Hepatocyte (in vitro differentiated cells): ENCODE measurements around the gene NIPAL3. TPM values are rescaled to one million over a fixed set of nuclear protein-coding genes. Genes with fewer than 3 reads are reported as not detected.

Experiments used
- DNase-seq: peaks from one replicate; pipeline ENCODE4 v3.0.0-alpha.2; 2016; ENCODE audit warnings: low spot score
- H2AFZ ChIP-seq: fragments of 200-600 bp; sonication (generic); 2 replicates; pipeline ENCODE4 v1.6.0; 2016; ENCODE audit warnings: antibody characterized with exemption, mild to moderate bottlenecking
- H3K27ac ChIP-seq: fragments of 200-600 bp; sonication (generic); 2 replicates; pipeline ENCODE4 v1.5.1; 2016; ENCODE audit warnings: mild to moderate bottlenecking
- H3K27me3 ChIP-seq: fragments of 200-600 bp; sonication (generic); 2 replicates; pipeline ENCODE4 v1.6.1; 2016
- H3K36me3 ChIP-seq: fragments of 200-600 bp; sonication (generic); replicated peaks from 2 replicates; pipeline ENCODE4 v1.5.1; 2016; ENCODE audit warnings: low read depth; ENCODE audit not compliant: insufficient read depth
- H3K4me1 ChIP-seq: fragments of 200-600 bp; sonication (generic); 2 replicates; pipeline ENCODE4 v1.5.1; 2016; ENCODE audit warnings: mild to moderate bottlenecking, moderate library complexity; ENCODE audit not compliant: insufficient read depth
- H3K4me2 ChIP-seq: fragments of 200-600 bp; sonication (generic); 2 replicates; pipeline ENCODE4 v1.6.0; 2016
- H3K4me3 ChIP-seq: fragments of 200-600 bp; sonication (generic); 2 replicates; pipeline ENCODE4 v1.5.1; 2016; ENCODE audit warnings: mild to moderate bottlenecking
- H3K79me2 ChIP-seq: fragments of 200-600 bp; sonication (generic); 2 replicates; pipeline ENCODE4 v1.6.0; 2017; ENCODE audit warnings: mild to moderate bottlenecking
- H3K9me2 ChIP-seq: fragments of 200-600 bp; sonication (generic); replicated peaks from 2 replicates; pipeline ENCODE4 v1.6.0; 2017; ENCODE audit warnings: mild to moderate bottlenecking; ENCODE audit not compliant: insufficient read depth
- H3K9me3 ChIP-seq: fragments of 200-600 bp; sonication (generic); 2 replicates; pipeline ENCODE4 v1.5.1; 2016; ENCODE audit warnings: low read depth, mild to moderate bottlenecking
- H4K20me1 ChIP-seq: fragments of 200-600 bp; sonication (generic); 2 replicates; pipeline ENCODE4 v1.6.0; 2016; ENCODE audit warnings: mild to moderate bottlenecking; ENCODE audit not compliant: insufficient read depth, poor library complexity, severe bottlenecking
- CTCF ChIP-seq: fragments of 200-600 bp; sonication (generic); IDR thresholded peaks from 2 replicates; pipeline ENCODE4 v1.5.1; 2016; ENCODE audit warnings: antibody characterized with exemption, mild to moderate bottlenecking; ENCODE audit not compliant: poor library complexity
- EZH2 ChIP-seq: fragments of 200-600 bp; sonication (generic); IDR thresholded peaks from 2 replicates; pipeline ENCODE4 v1.6.1; 2016; ENCODE audit warnings: antibody characterized with exemption, mild to moderate bottlenecking, borderline replicate concordance
- EZH2phosphoT487 ChIP-seq: fragments of 200-600 bp; sonication (generic); IDR thresholded peaks from one replicate; pipeline ENCODE4 v1.6.1; 2018; ENCODE audit warnings: antibody characterized with exemption, mild to moderate bottlenecking, low read depth, moderate library complexity; ENCODE audit not compliant: unreplicated experiment, severe bottlenecking
- WGBS: methylation state at CpG from one replicate; pipeline ENCODE4 v1.1.6; 2016; ENCODE audit warnings: low lambda C conversion rate; ENCODE audit errors: missing lambda C conversion rate; 5-methylcytosine and 5-hydroxymethylcytosine counted together
- polyA plus RNA-seq: library from polyadenylated mRNA; unstranded; fragments of >200 nt; fragmentation: Nextera tagmentation; extraction: Ambion mirVana; gene quantifications from 2 replicates; pipeline ENCODE4 v1.2.1, GENCODE V29; 2016
- total RNA-seq: library from RNA; depleted of rRNA; stranded (reverse); fragments of >200 nt; gene quantifications from 2 replicates; pipeline ENCODE4 v1.2.3, GENCODE V29; 2014

Gene NIPAL3
- total and polyA plus RNA-seq, 2 experiments from 2014 or later: 26.6 to 27.3 TPM

DNA sequence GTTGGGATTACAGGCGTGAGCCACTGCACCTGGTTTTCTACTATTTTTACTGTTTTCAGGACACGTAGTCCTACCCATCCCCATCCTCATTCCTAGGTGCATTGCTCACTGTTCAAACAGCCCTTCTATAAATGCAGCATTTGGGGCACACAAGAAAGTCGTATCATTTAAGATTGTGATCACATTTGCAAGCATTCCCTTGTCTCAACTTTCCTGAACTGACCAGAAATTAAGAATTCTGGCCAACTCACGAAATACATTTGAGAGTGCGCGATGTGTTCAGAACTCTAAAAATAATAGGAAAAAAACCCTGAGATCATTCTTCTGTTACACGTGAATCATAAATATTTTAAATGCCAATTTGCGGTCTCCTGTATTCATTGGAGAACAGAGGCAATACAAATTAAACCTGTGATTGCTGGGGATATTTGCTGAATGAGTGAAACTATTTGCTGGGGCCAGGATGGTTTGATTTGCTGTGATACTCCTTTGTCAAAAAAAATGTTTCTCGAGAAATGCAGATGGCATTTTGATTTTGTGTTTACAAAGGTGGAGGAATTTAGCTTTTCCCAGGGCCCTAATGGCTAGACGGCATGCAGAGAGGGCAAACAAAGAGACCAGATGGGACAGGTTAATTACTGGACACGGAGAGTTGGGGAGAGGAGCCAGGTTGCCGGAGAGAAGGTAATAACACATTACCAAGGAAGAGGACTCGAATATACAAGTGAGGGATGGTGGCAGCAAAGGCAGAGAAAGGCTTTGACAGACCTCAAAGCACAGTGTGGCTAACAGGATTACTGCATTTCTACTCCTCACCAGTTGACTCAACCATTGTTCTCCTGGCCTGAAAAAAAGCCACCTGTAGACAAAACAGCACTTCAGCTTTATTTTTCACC lies 40.5 kb upstream of the NIPAL3 start:
- WGBS: 49% methylated on average over 13 of the region's 13 CpGs
- H4K20me1 ChIP-seq: no peaks in the 10 kb centered on the region
- TF ChIP-seq EZH2phosphoT487 (no peak), EZH2 (no peak)

GRCh38 chr1:24379733-24380315 lies 35.8 kb upstream of the NIPAL3 start:
- no peak for DNase-seq

More for the DNA sequence above, 40.5 kb upstream of the NIPAL3 start:
- H3K4me1 ChIP-seq: no peaks in the 10 kb centered on the region
- no peaks in the 10 kb centered on the region for H3K9me2 ChIP-seq
- H3K36me3 ChIP-seq: no peaks in the 10 kb centered on the region
- H3K4me2 ChIP-seq: peak overlapping the region; percentile 3
- H3K79me2 ChIP-seq: no peaks in the 10 kb centered on the region
- H3K4me3 ChIP-seq: no peak overlapping the region
- no peak overlapping the region for H2AFZ ChIP-seq
- no peaks in the 10 kb centered on the region for H3K27me3 ChIP-seq
- peak overlapping the region; percentile 66 for H3K27ac ChIP-seq
- no peaks in the 10 kb centered on the region for H3K9me3 ChIP-seq
- no peak for DNase-seq

GRCh38 chr1:24380508-24380907 lies 35.1 kb upstream of the NIPAL3 start:
- no peak overlapping the region for H2AFZ ChIP-seq
- 90% methylated on average over 5 of the region's 5 CpGs for WGBS
- no peak for DNase-seq
- peaks cover 4% of the 10 kb centered on the region for H3K4me1 ChIP-seq
- TF ChIP-seq CTCF (no peak), EZH2phosphoT487 (no peak), EZH2 (no peak)
- no peak overlapping the region for H3K4me3 ChIP-seq
- H3K27me3 ChIP-seq: no peaks in the 10 kb centered on the region
- no peak overlapping the region for H3K4me2 ChIP-seq
- H3K36me3 ChIP-seq: no peaks in the 10 kb centered on the region
- H4K20me1 ChIP-seq: no peaks in the 10 kb centered on the region
- no peaks in the 10 kb centered on the region for H3K79me2 ChIP-seq
- H3K9me3 ChIP-seq: no peaks in the 10 kb centered on the region
- no peak overlapping the region for H3K27ac ChIP-seq
- no peaks in the 10 kb centered on the region for H3K9me2 ChIP-seq

More at GRCh38 chr1:24379733-24380315, 35.8 kb upstream of the NIPAL3 start:
- no peaks in the 10 kb centered on the region for H3K79me2 ChIP-seq
- H3K9me2 ChIP-seq: no peaks in the 10 kb centered on the region
- no peak overlapping the region for H3K4me3 ChIP-seq
- H3K27ac ChIP-seq: no peak overlapping the region
- H2AFZ ChIP-seq: no peak overlapping the region
- H3K27me3 ChIP-seq: no peaks in the 10 kb centered on the region
- no peaks in the 10 kb centered on the region for H3K9me3 ChIP-seq
- H3K4me1 ChIP-seq: peaks cover 4% of the 10 kb centered on the region
- TF ChIP-seq CTCF: no peak
- H4K20me1 ChIP-seq: no peaks in the 10 kb centered on the region
- WGBS: 79% methylated on average over 8 of the region's 8 CpGs
- H3K4me2 ChIP-seq: no peak overlapping the region
- no peaks in the 10 kb centered on the region for H3K36me3 ChIP-seq

- Histone ChIP-seq H3K27me3 (no peaks in the 10 kb centered on the region), H3K36me3 (no peaks in the 10 kb centered on the region), H3K4me3 (no peak overlapping the region), H3K27ac (no peak overlapping the region), H4K20me1 (no peaks in the 10 kb centered on the region), H3K4me1 (peaks cover 4% of the 10 kb centered on the region), H3K4me2 (no peak overlapping the region), H2AFZ (no peak overlapping the region), H3K9me3 (no peaks in the 10 kb centered on the region), H3K79me2 (no peaks in the 10 kb centered on the region), H3K9me2 (no peaks in the 10 kb centered on the region)
- DNase-seq: no peak
- TF ChIP-seq CTCF (no peak), EZH2 (no peak), EZH2phosphoT487 (no peak)
- WGBS: 90% methylated on average over 2 of the region's 2 CpGs
Measured at GRCh38 chr1:24381256-24381655, 34.3 kb upstream of the NIPAL3 start.
